ENCODE results near the gene MARK1. TPM values are rescaled to one million over a fixed set of nuclear protein-coding genes. Genes with fewer than 3 reads are reported as not detected.

The MARK1 gene
- total RNA-seq, 1 donor from 2014 or later: 13.2 TPM

DNA sequence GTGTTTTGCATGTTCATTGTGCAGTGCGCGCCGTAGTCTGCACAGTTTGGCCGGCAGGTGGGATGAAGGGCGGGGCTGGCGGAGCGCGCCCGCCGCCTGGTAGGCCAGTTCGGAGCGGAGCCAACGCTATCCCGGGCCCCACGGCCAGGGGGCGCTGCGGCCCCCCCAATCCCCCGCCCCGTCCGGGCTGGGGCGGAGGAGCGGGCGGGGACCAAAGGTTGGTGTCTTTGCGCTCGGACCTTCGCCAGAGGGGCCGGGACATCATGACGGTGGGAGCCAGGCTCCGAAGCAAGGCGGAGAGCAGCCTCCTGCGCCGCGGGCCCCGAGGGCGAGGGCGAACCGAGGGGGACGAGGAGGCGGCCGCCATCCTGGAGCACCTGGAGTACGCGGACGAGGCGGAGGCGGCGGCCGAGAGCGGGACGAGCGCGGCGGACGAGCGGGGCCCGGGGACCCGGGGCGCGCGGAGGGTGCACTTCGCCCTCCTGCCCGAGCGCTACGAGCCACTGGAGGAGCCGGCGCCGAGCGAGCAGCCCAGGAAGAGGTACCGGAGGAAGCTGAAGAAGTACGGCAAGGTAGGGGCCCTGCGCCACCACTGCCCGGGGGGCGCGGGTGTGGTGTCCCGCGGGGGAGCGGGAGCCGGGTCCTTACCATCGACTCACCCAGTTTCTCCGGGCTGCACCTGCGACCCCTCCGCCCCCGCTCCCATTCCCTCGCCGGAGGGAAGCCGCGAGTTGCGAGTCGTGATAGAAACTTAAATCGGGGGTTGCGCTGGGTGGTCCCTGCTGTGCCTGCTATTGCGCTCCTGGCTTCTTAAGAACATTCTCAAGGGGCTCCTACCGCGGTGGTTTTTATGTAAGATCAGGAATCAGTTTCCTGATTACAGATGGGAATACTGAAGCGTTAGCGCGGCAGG is 162.5 kb downstream of the MARK1 start, which contains the start of gene C1orf115:
TSS of gene C1orf115 (plus strand) at position 224 of the 913 bp plus-strand sequence. CDS start at position 264, 40 bp downstream.
- no peaks in the 10 kb centered on the region for H4K20me1 ChIP-seq (ENCODE audit: low read depth)
- peak within 1 kb of the TSS; percentile 92 for H3K4me3 Mint-ChIP-seq
- peak within 1 kb of the TSS; percentile 46 for H3K9ac ChIP-seq
- H3K36me3 Mint-ChIP-seq: no peaks in the 10 kb centered on the region
- H3K27me3 Mint-ChIP-seq (ENCODE audit: insufficient read depth, low read depth): peaks cover 11% of the 10 kb centered on the region
- peaks cover 9% of the 10 kb centered on the region for H3K4me1 ChIP-seq
- H3K9me3 Mint-ChIP-seq: peaks cover 2% of the 10 kb centered on the region
- H3K4me3 ChIP-seq: peak within 1 kb of the TSS; percentile 96
- peak within 1 kb of the TSS; percentile 100 for H3K4me2 ChIP-seq
- H3K9me3 ChIP-seq (ENCODE audit: low read depth): no peaks in the 10 kb centered on the region
- H3K4me1 Mint-ChIP-seq: peaks cover 7% of the 10 kb centered on the region
- peak within 1 kb of the TSS; percentile 100 for H2AFZ ChIP-seq (replicated peaks)
- TF ChIP-seq EZH2phosphoT487 (IDR thresholded peaks at IDR 0.05) (no peak), EZH2 (IDR thresholded peaks at IDR 0.05) (peak; percentile 72)
- TF ChIP-seq, protein P1, sequence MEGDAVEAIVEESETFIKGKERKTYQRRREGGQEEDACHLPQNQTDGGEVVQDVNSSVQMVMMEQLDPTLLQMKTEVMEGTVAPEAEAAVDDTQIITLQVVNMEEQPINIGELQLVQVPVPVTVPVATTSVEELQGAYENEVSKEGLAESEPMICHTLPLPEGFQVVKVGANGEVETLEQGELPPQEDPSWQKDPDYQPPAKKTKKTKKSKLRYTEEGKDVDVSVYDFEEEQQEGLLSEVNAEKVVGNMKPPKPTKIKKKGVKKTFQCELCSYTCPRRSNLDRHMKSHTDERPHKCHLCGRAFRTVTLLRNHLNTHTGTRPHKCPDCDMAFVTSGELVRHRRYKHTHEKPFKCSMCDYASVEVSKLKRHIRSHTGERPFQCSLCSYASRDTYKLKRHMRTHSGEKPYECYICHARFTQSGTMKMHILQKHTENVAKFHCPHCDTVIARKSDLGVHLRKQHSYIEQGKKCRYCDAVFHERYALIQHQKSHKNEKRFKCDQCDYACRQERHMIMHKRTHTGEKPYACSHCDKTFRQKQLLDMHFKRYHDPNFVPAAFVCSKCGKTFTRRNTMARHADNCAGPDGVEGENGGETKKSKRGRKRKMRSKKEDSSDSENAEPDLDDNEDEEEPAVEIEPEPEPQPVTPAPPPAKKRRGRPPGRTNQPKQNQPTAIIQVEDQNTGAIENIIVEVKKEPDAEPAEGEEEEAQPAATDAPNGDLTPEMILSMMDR (IDR thresholded peaks at IDR 0.05): peak; percentile 98
- peaks cover 42% of the 10 kb centered on the region for H3K27me3 ChIP-seq
- H3K27ac ChIP-seq: no peak within 1 kb of the TSS
- H3K79me2 ChIP-seq (ENCODE audit: low read depth): no peaks in the 10 kb centered on the region
- peaks cover 4% of the 10 kb centered on the region for H3F3A ChIP-seq (ENCODE audit: low read depth)
- DNase-seq (ENCODE audit: low spot score): peak; percentile 92
- H3K36me3 ChIP-seq: no peaks in the 10 kb centered on the region
- H3K27ac Mint-ChIP-seq: no peak within 1 kb of the TSS

DNA sequence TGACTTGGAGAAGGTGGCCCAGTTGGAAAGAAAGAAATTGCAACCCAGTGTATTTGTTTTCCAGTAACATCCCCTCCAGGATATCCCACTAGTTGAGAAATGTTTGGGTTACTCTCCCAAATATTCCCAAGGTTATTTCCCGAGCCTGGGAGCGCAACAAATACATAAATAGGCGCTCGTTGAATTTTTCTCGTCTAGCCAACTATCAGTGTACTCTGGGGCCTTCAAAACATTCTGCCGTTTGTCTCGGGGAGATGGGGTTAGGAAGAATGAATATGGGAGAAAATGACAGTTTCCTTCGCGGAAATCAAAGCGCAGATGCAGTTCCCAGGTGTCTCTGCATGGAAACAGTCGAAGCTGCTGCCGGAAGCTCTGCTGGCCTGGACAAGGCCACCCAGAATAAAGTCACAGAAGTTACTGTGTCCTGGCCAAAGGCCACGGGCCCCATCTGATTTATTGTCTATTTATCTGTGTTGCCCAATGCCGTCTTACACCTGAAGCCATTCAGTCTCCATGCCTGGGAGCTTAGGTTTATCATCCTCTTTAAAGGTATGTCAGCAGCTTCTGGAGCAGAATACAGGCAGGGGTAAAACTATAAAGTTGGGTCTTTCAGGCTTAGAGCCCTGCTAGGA is 163.2 kb downstream of the MARK1 start:
- peak overlapping the region; percentile 100 for H3K4me2 ChIP-seq
- Mint-ChIP-seq H3K4me3 (peak overlapping the region; percentile 87), H3K27me3 (ENCODE audit: insufficient read depth, low read depth) (peaks cover 11% of the 10 kb centered on the region), H3K9me3 (peaks cover 2% of the 10 kb centered on the region), H3K27ac (no peak overlapping the region), H3K36me3 (no peaks in the 10 kb centered on the region), H3K4me1 (peaks cover 7% of the 10 kb centered on the region)
- peaks cover 42% of the 10 kb centered on the region for H3K27me3 ChIP-seq
- no peaks in the 10 kb centered on the region for H4K20me1 ChIP-seq (ENCODE audit: low read depth)
- H3K9me3 ChIP-seq (ENCODE audit: low read depth): no peaks in the 10 kb centered on the region
- no peak overlapping the region for H3K9ac ChIP-seq
- peak overlapping the region; percentile 96 for H3K4me3 ChIP-seq
- peak; percentile 7 for DNase-seq (ENCODE audit: low spot score)
- H3F3A ChIP-seq (ENCODE audit: low read depth): peaks cover 4% of the 10 kb centered on the region
- H3K4me1 ChIP-seq: peaks cover 9% of the 10 kb centered on the region
- H3K27ac ChIP-seq: no peak overlapping the region
- no peaks in the 10 kb centered on the region for H3K79me2 ChIP-seq (ENCODE audit: low read depth)
- TF ChIP-seq EZH2 (IDR thresholded peaks at IDR 0.05): peak; percentile 4
- TF ChIP-seq, protein P1 (IDR thresholded peaks at IDR 0.05): no peak
- peak overlapping the region; percentile 100 for H2AFZ ChIP-seq (replicated peaks)
- no peaks in the 10 kb centered on the region for H3K36me3 ChIP-seq

DNA sequence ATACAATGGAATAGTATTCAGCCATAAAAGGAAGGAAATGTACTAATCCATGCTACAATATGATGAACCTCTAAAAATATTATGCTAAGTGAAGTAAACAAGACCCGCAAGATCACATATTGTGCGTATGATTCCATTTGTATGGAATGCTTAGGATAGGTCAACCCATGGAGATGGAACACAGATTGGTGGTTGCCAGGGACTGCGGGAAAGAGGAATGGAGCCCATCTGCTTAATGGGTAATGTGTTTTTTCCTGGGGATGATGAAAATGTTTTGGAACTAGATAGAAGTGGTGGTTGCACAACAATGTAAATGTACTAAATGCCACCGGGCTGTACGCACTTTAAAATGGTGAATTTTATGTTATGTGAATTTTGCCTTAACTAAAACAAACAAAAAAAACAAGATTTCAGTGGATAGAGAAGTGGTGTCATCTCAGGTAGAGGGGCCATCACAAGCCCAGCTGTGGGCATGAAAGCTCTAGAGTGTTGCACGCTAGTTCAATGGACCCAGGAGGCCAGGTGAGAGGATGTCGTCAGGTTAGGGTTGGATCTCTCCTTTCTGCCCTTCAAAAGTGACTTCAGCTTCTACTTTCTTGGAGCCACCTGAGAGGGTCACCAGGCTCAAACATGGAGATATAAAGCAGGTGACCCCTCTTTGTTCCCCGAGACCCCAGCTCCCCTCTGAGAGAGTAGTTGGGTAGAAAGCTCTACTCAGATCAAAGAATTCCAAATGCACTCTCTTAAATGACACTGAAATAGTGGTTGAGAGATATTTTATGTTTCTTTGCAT is 164.7 kb downstream of the MARK1 start:
- H3K27ac Mint-ChIP-seq: no peak overlapping the region
- H3K27me3 Mint-ChIP-seq (ENCODE audit: insufficient read depth, low read depth): peaks cover 11% of the 10 kb centered on the region
- TF ChIP-seq EZH2phosphoT487 (IDR thresholded peaks at IDR 0.05) (no peak), EZH2 (IDR thresholded peaks at IDR 0.05) (no peak)
- TF ChIP-seq, protein P1 (IDR thresholded peaks at IDR 0.05): no peak
- no peaks in the 10 kb centered on the region for H4K20me1 ChIP-seq (ENCODE audit: low read depth)
- H3K4me1 Mint-ChIP-seq: peaks cover 7% of the 10 kb centered on the region
- H3K36me3 ChIP-seq: no peaks in the 10 kb centered on the region
- H3K9me3 ChIP-seq (ENCODE audit: low read depth): no peaks in the 10 kb centered on the region
- no peak overlapping the region for H3K27ac ChIP-seq
- no peak overlapping the region for H3K9ac ChIP-seq
- no peak overlapping the region for H2AFZ ChIP-seq (replicated peaks)
- peaks cover 2% of the 10 kb centered on the region for H3K9me3 Mint-ChIP-seq
- no peaks in the 10 kb centered on the region for H3K36me3 Mint-ChIP-seq
- peaks cover 42% of the 10 kb centered on the region for H3K27me3 ChIP-seq
- H3K4me2 ChIP-seq: no peak overlapping the region
- no peak overlapping the region for H3K4me3 Mint-ChIP-seq
- peaks cover 4% of the 10 kb centered on the region for H3F3A ChIP-seq (ENCODE audit: low read depth)
- H3K4me3 ChIP-seq: no peak overlapping the region
- DNase-seq (ENCODE audit: low spot score): no peak
- no peaks in the 10 kb centered on the region for H3K79me2 ChIP-seq (ENCODE audit: low read depth)
- peaks cover 9% of the 10 kb centered on the region for H3K4me1 ChIP-seq
